MM.1S (cell line): ENCODE data around the gene USP40.

Experiments
- DNase-seq: peaks from one replicate; pipeline ENCODE4 v3.0.0-alpha.2; 2015
- H2AFZ ChIP-seq: fragments of 300-600 bp; sonication (generic); 2 replicates; pipeline ENCODE4 v1.6.0; 2016; ENCODE audit warnings: antibody characterized with exemption, low read length
- H3F3A ChIP-seq: fragments of 300-600 bp; sonication (generic); 2 replicates; pipeline ENCODE4 v1.6.1; 2016; ENCODE audit warnings: mild to moderate bottlenecking, antibody characterized with exemption, low read length, moderate library complexity, mixed read lengths; ENCODE audit not compliant: insufficient read depth
- H3K27ac ChIP-seq: fragments of 300-600 bp; sonication (generic); 2 replicates; pipeline ENCODE4 v1.5.1; 2016; ENCODE audit warnings: mild to moderate bottlenecking, low read length
- H3K27me3 ChIP-seq: fragments of 300-600 bp; sonication (generic); replicated peaks from 2 replicates; pipeline ENCODE4 v1.6.0; 2016; ENCODE audit warnings: low read length; ENCODE audit not compliant: insufficient read depth
- H3K36me3 ChIP-seq: fragments of 300-600 bp; sonication (generic); replicated peaks from 2 replicates; pipeline ENCODE4 v1.6.1; 2016; ENCODE audit warnings: mild to moderate bottlenecking, low read length, mixed read lengths; ENCODE audit not compliant: insufficient read depth
- H3K4me1 ChIP-seq: fragments of 300-600 bp; sonication (generic); 2 replicates; pipeline ENCODE4 v1.6.1; 2016; ENCODE audit warnings: low read length, mixed read lengths
- H3K4me2 ChIP-seq: fragments of 300-600 bp; sonication (generic); 2 replicates; pipeline ENCODE4 v1.6.0; 2016; ENCODE audit warnings: low read depth, low read length
- H3K4me3 ChIP-seq: fragments of 300-600 bp; sonication (generic); 2 replicates; pipeline ENCODE4 v1.5.1; 2016; ENCODE audit warnings: low read length, mixed read lengths
- H3K79me2 ChIP-seq: fragments of 300-600 bp; sonication (generic); 2 replicates; pipeline ENCODE4 v1.6.1; 2016; ENCODE audit warnings: mixed run types, low read length, mixed read lengths
- H3K9ac ChIP-seq: fragments of 300-600 bp; sonication (generic); 2 replicates; pipeline ENCODE4 v1.6.1; 2016; ENCODE audit warnings: low read length, mixed read lengths
- H3K9me2 ChIP-seq: fragments of 300-600 bp; sonication (generic); replicated peaks from 2 replicates; pipeline ENCODE4 v1.6.1; 2016; ENCODE audit warnings: mild to moderate bottlenecking, low read length, mixed read lengths; ENCODE audit not compliant: insufficient read depth
- H3K9me3 ChIP-seq: fragments of 300-600 bp; sonication (generic); replicated peaks from 2 replicates; pipeline ENCODE4 v1.6.1; 2016; ENCODE audit warnings: mild to moderate bottlenecking, low read length, mixed read lengths; ENCODE audit not compliant: insufficient read depth
- H4K20me1 ChIP-seq: fragments of 300-600 bp; sonication (generic); 2 replicates; pipeline ENCODE4 v1.6.1; 2016; ENCODE audit warnings: mild to moderate bottlenecking, low read length, moderate library complexity, mixed read lengths; ENCODE audit not compliant: insufficient read depth
- CTCF ChIP-seq: fragments of 300-600 bp; sonication (generic); IDR thresholded peaks from 2 replicates; pipeline ENCODE4 v1.5.1; 2016; ENCODE audit warnings: antibody characterized with exemption, low read length, mixed read lengths
- EZH2 ChIP-seq: fragments of 300-600 bp; sonication (generic); optimal IDR thresholded peaks from 2 replicates; pipeline ENCODE3; 2017; ENCODE audit warnings: low read depth, mild to moderate bottlenecking, antibody characterized with exemption, low read length, mixed read lengths
- EZH2phosphoT487 ChIP-seq: fragments of 300-600 bp; sonication (generic); IDR thresholded peaks from 2 replicates; pipeline ENCODE4 v1.6.1; 2018; ENCODE audit warnings: antibody characterized with exemption, low read length

The USP40 gene

GRCh38 chr2:233530381-233530780, 36.2 kb downstream of the USP40 start:
- Histone ChIP-seq H3K79me2 (no peaks in the 10 kb centered on the region), H4K20me1 (no peaks in the 10 kb centered on the region), H3K9ac (no peak overlapping the region; the same call in 1 of the 2 replicates), H3K27ac (peak overlapping the region; percentile 30; the same call in 1 of the 2 replicates), H3K9me2 (no peaks in the 10 kb centered on the region), H3K27me3 (no peaks in the 10 kb centered on the region), H3K4me3 (peak overlapping the region; percentile 21; the same call in 1 of the 2 replicates), H2AFZ (0 out of 2 replicates have a peak overlapping the region, but pooled peaks have one; percentile 37), H3K36me3 (no peaks in the 10 kb centered on the region), H3K9me3 (no peaks in the 10 kb centered on the region), H3F3A (peaks cover 3% of the 10 kb centered on the region; the same call in 1 of the 2 replicates), H3K4me2 (peak overlapping the region; percentile 64; the same call in 1 of the 2 replicates), H3K4me1 (peaks cover 19% of the 10 kb centered on the region)
- TF ChIP-seq EZH2 (no peak), CTCF (no peak), EZH2phosphoT487 (no peak)
- DNase-seq = peak; percentile 55

- TF ChIP-seq EZH2phosphoT487 (no peak), CTCF (no peak), EZH2 (no peak)
- Histone ChIP-seq H3K27me3 (no peaks in the 10 kb centered on the region), H3K79me2 (no peaks in the 10 kb centered on the region), H3K9me3 (no peaks in the 10 kb centered on the region), H3K27ac (no peak overlapping the region), H2AFZ (no peak overlapping the region), H3K36me3 (no peaks in the 10 kb centered on the region), H3K9me2 (no peaks in the 10 kb centered on the region), H4K20me1 (no peaks in the 10 kb centered on the region), H3K4me3 (no peak overlapping the region), H3K4me1 (peaks cover 20% of the 10 kb centered on the region), H3K4me2 (no peak overlapping the region), H3F3A (peaks cover 3% of the 10 kb centered on the region; the same call in 1 of the 2 replicates), H3K9ac (no peak overlapping the region)
- no peak for DNase-seq
Observed at GRCh38 chr2:233528182-233528581, 38.4 kb downstream of the USP40 start.

- Histone ChIP-seq H3K9me2 (no peaks in the 10 kb centered on the region), H3F3A (peaks cover 6% of the 10 kb centered on the region), H3K36me3 (no peaks in the 10 kb centered on the region), H3K27me3 (no peaks in the 10 kb centered on the region), H3K4me2 (no peak overlapping the region), H3K27ac (no peak overlapping the region), H3K4me3 (no peak overlapping the region), H2AFZ (no peak overlapping the region), H4K20me1 (no peaks in the 10 kb centered on the region), H3K4me1 (peaks cover 30% of the 10 kb centered on the region), H3K9ac (no peak overlapping the region), H3K79me2 (no peaks in the 10 kb centered on the region), H3K9me3 (no peaks in the 10 kb centered on the region)
- no peak for DNase-seq
- TF ChIP-seq EZH2 (no peak), CTCF (no peak), EZH2phosphoT487 (no peak)
Observed at GRCh38 chr2:233525791-233526190, 40.8 kb downstream of the USP40 start.
